H9 (cell line): ENCODE measurements around the gene RGS2. TPM values are rescaled to one million over a fixed set of nuclear protein-coding genes. Genes with fewer than 3 reads are reported as not detected.

ENCODE experiments used
- DNase-seq: peaks from one replicate; pipeline ENCODE4 v3.0.0-alpha.2; 2017
- H2AFZ ChIP-seq: one replicate; pipeline ENCODE4 v1.6.1; 2013; ENCODE audit warnings: mild to moderate bottlenecking, low read length, control low read depth, moderate library complexity
- H2AK5ac ChIP-seq: 2 replicates; pipeline ENCODE4 v1.6.1; 2013; ENCODE audit warnings: low read length, control low read depth, mixed read lengths; ENCODE audit not compliant: insufficient read length
- H2BK120ac ChIP-seq: one replicate; pipeline ENCODE4 v1.6.1; 2013; ENCODE audit warnings: low read depth, mild to moderate bottlenecking, low read length, control low read depth, inconsistent platforms; ENCODE audit not compliant: poor library complexity, severe bottlenecking
- H2BK12ac ChIP-seq: 2 replicates; pipeline ENCODE4 v1.6.1; 2013; ENCODE audit warnings: low read length, control low read depth, mixed read lengths, low read depth; ENCODE audit not compliant: insufficient read length
- H2BK15ac ChIP-seq: 2 replicates; pipeline ENCODE4 v1.6.1; 2013; ENCODE audit warnings: low read depth, low read length, control low read depth
- H2BK20ac ChIP-seq: one replicate; pipeline ENCODE4 v1.6.1; 2013; ENCODE audit warnings: low read depth, mild to moderate bottlenecking, low read length, control low read depth, inconsistent platforms; ENCODE audit not compliant: poor library complexity, severe bottlenecking
- H2BK5ac ChIP-seq: 2 replicates; pipeline ENCODE4 v1.6.1; 2013; ENCODE audit warnings: low read length, control low read depth, mixed read lengths; ENCODE audit not compliant: insufficient read length
- H3K14ac ChIP-seq: 2 replicates; pipeline ENCODE4 v1.6.1; 2013; ENCODE audit warnings: low read length, control low read depth; ENCODE audit not compliant: insufficient read depth
- H3K18ac ChIP-seq: 2 replicates; pipeline ENCODE4 v1.6.1; 2013; ENCODE audit warnings: low read depth, mild to moderate bottlenecking, mixed read lengths, low read length, control low read depth; ENCODE audit not compliant: insufficient read length
- H3K23ac ChIP-seq: 2 replicates; pipeline ENCODE4 v1.6.1; 2013; ENCODE audit warnings: low read length, control low read depth, mixed read lengths, low read depth; ENCODE audit not compliant: insufficient read length
- H3K23me2 ChIP-seq: 2 replicates; pipeline ENCODE4 v1.6.1; 2013; ENCODE audit warnings: low read depth, mild to moderate bottlenecking, mixed read lengths, low read length, control low read depth; ENCODE audit not compliant: insufficient read length, poor library complexity, severe bottlenecking
- H3K27ac ChIP-seq: 2 replicates; pipeline ENCODE4 v1.5.1; 2013; ENCODE audit warnings: low read length, control low read depth, mixed read lengths, low read depth; ENCODE audit not compliant: insufficient read length
- H3K27me3 ChIP-seq: 2 replicates; pipeline ENCODE4 v1.6.1; 2013; ENCODE audit warnings: low read length, control low read depth, inconsistent platforms; ENCODE audit not compliant: insufficient read depth
- H3K4ac ChIP-seq: 2 replicates; pipeline ENCODE4 v1.6.1; 2013; ENCODE audit warnings: low read depth, mild to moderate bottlenecking, control low read depth, inconsistent platforms, low read length, moderate library complexity
- H3K4me1 ChIP-seq: 2 replicates; pipeline ENCODE4 v1.6.1; 2013; ENCODE audit warnings: low read length, control low read depth, inconsistent platforms; ENCODE audit not compliant: insufficient read depth
- H3K4me2 ChIP-seq: 2 replicates; pipeline ENCODE4 v1.6.1; 2013; ENCODE audit warnings: low read length, control low read depth, mixed read lengths; ENCODE audit not compliant: insufficient read length, insufficient read depth
- H3K56ac ChIP-seq: 2 replicates; pipeline ENCODE4 v1.6.1; 2013; ENCODE audit warnings: low read depth, mild to moderate bottlenecking, mixed read lengths, low read length, control low read depth; ENCODE audit not compliant: insufficient read length
- H3K79me1 ChIP-seq: 2 replicates; pipeline ENCODE4 v1.6.1; 2013; ENCODE audit warnings: low read depth, mild to moderate bottlenecking, moderate library complexity, low read length, control low read depth, inconsistent platforms; ENCODE audit not compliant: insufficient read depth, poor library complexity, severe bottlenecking
- H3K79me2 ChIP-seq: 2 replicates; pipeline ENCODE4 v1.6.1; 2013; ENCODE audit warnings: low read length, control low read depth, inconsistent platforms; ENCODE audit not compliant: insufficient read depth
- H3K9ac ChIP-seq: 2 replicates; pipeline ENCODE4 v1.6.1; 2013; ENCODE audit warnings: low read length, control low read depth, mixed read lengths; ENCODE audit not compliant: insufficient read length; ENCODE audit errors: extremely low read depth
- H3K9me3 ChIP-seq: one replicate; pipeline ENCODE4 v1.6.1; 2013; ENCODE audit warnings: low read depth, low read length, inconsistent platforms; ENCODE audit not compliant: control insufficient read depth
- H3T11ph ChIP-seq: one replicate; pipeline ENCODE4 v1.6.1; 2013; ENCODE audit warnings: mild to moderate bottlenecking, low read length, control low read depth, inconsistent platforms
- H4K20me1 ChIP-seq: one replicate; pipeline ENCODE4 v1.6.1; 2013; ENCODE audit not compliant: control insufficient read depth, insufficient read length, insufficient read depth
- H4K5ac ChIP-seq: 2 replicates; pipeline ENCODE4 v1.6.1; 2013; ENCODE audit warnings: low read depth, mild to moderate bottlenecking, mixed read lengths, low read length, control low read depth; ENCODE audit not compliant: insufficient read length
- H4K8ac ChIP-seq: replicated peaks from 2 replicates; pipeline ENCODE4 v1.6.1; 2013; ENCODE audit warnings: low read length, control low read depth, mixed read lengths, low read depth; ENCODE audit not compliant: insufficient read length
- H4K91ac ChIP-seq: 2 replicates; pipeline ENCODE4 v1.6.1; 2013; ENCODE audit warnings: low read depth, mild to moderate bottlenecking, moderate library complexity, mixed read lengths, low read length, control low read depth; ENCODE audit not compliant: insufficient read length
- H3K27ac Mint-ChIP-seq, 3 experiments: 2 replicates in 2 of 3; 3 replicates in 1 of 3; pipeline ENCODE4 v1.8.0; 2020 to 2021; ENCODE audit warnings: mixed read lengths in 3 of 3, mild to moderate bottlenecking in 1 of 3, moderate library complexity in 1 of 3
- H3K27me3 Mint-ChIP-seq: 2 replicates; pipeline ENCODE4 v1.8.0; 2021; ENCODE audit warnings: low read depth, mild to moderate bottlenecking, moderate library complexity, mixed read lengths
- H3K36me3 Mint-ChIP-seq, 3 experiments: 2 replicates in 2 of 3; 3 replicates in 1 of 3; pipeline ENCODE4 v1.8.0; 2020 to 2021; ENCODE audit warnings: low read depth in 3 of 3, mixed read lengths in 3 of 3; ENCODE audit not compliant: insufficient read depth in 1 of 3
- H3K4me1 Mint-ChIP-seq, 2 experiments: 2 replicates each; pipeline ENCODE4 v1.8.0; 2020; ENCODE audit warnings: mixed read lengths in 2 of 2
- H3K4me3 Mint-ChIP-seq, 2 experiments: 2 replicates in 1 of 2; 3 replicates in 1 of 2; pipeline ENCODE4 v1.8.0; 2020 to 2021; ENCODE audit warnings: mild to moderate bottlenecking in 2 of 2, mixed read lengths in 2 of 2, moderate library complexity in 1 of 2
- H3K9me3 Mint-ChIP-seq, 2 experiments: 2 replicates in 1 of 2; 3 replicates in 1 of 2; pipeline ENCODE4 v1.8.0; 2020; ENCODE audit warnings: mild to moderate bottlenecking in 2 of 2, mixed read lengths in 2 of 2, moderate library complexity in 1 of 2
- WGBS: extraction: QIAGEN DNeasy Blood & Tissue Kit; methylation state at CpG from one replicate; pipeline ENCODE4 v1.1.7; 2013; ENCODE audit warnings: missing lambda C conversion rate, low lambda C conversion rate, mixed read lengths; ENCODE audit not compliant: insufficient read length; ENCODE audit errors: extremely low coverage; 5-methylcytosine and 5-hydroxymethylcytosine counted together
- total RNA-seq: library from RNA; stranded (reverse); gene quantifications from 2 replicates; pipeline ENCODE4 v1.2.1, GENCODE V29; 2021
- TF ChIP-seq, protein P1 (sequence below): fragments of 200-600 bp; sonication (generic); conservative IDR thresholded peaks from 3 replicates; pipeline ENCODE4 v1.8.0; 2021; ENCODE audit warnings: antibody characterized with exemption, mild to moderate bottlenecking

The RGS2 gene
- total RNA-seq, 1 experiment from 2014 or later, result 13.9 TPM

DNA sequence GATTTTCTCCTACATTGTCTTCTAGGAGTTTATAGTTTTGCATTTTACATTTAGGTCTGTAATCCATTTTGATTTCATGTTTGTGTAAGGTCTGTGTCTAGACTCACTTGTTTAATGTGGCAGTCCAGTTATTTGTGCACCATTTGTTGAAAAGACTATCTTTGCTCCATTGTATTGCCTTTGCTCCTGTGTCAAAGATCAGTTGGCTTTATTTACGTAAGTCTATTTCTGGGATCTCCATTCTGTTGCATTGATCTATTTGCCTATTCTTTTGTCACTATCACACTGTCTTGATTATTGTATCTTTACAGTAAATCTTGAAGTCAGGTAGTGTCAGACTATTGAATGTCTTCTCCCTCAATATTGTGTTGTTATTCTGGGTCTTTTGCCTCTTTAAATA, 49.7 kb upstream of the RGS2 start:
- Histone ChIP-seq H2BK12ac (no peak overlapping the region), H3K4me1 (no peaks in the 10 kb centered on the region; the same call in 1 of the 2 replicates), H3K23ac (no peak overlapping the region), H4K5ac (no peak overlapping the region), H4K20me1 (no peaks in the 10 kb centered on the region), H2BK5ac (no peak overlapping the region), H3T11ph (no peak overlapping the region), H2AK5ac (no peak overlapping the region), H3K79me1 (no peaks in the 10 kb centered on the region), H2BK120ac (no peak overlapping the region), H2BK20ac (no peak overlapping the region), H3K4me2 (no peak overlapping the region), H3K79me2 (no peaks in the 10 kb centered on the region), H3K4ac (no peak overlapping the region), H4K91ac (no peak overlapping the region), H3K27me3 (no peaks in the 10 kb centered on the region), H4K8ac (no peak overlapping the region), H3K9me3 (no peaks in the 10 kb centered on the region), H3K56ac (no peak overlapping the region), H3K23me2 (no peaks in the 10 kb centered on the region), H2BK15ac (no peak overlapping the region), H3K27ac (no peak overlapping the region), H3K9ac (no peak overlapping the region), H3K14ac (no peak overlapping the region), H2AFZ (no peak overlapping the region), H3K18ac (no peak overlapping the region)
- Mint-ChIP-seq H3K27ac (no peak overlapping the region), H3K27me3 (no peaks in the 10 kb centered on the region), H3K9me3 (peaks cover 0 to 2% of the 10 kb centered on the region in 2 experiments; a peak in 1 of 5 replicates), H3K4me3 (no peak overlapping the region), H3K36me3 (peaks cover 0 to 6% (median 0%) of the 10 kb centered on the region in 3 experiments; a peak in 1 of 7 replicates), H3K4me1 (peaks cover 8% of the 10 kb centered on the region in 2 experiments; a peak in 3 of 4 replicates)
- TF ChIP-seq, protein P1, sequence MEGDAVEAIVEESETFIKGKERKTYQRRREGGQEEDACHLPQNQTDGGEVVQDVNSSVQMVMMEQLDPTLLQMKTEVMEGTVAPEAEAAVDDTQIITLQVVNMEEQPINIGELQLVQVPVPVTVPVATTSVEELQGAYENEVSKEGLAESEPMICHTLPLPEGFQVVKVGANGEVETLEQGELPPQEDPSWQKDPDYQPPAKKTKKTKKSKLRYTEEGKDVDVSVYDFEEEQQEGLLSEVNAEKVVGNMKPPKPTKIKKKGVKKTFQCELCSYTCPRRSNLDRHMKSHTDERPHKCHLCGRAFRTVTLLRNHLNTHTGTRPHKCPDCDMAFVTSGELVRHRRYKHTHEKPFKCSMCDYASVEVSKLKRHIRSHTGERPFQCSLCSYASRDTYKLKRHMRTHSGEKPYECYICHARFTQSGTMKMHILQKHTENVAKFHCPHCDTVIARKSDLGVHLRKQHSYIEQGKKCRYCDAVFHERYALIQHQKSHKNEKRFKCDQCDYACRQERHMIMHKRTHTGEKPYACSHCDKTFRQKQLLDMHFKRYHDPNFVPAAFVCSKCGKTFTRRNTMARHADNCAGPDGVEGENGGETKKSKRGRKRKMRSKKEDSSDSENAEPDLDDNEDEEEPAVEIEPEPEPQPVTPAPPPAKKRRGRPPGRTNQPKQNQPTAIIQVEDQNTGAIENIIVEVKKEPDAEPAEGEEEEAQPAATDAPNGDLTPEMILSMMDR, result no peak
- WGBS, result no CpG with 5 or more reads among the region's 1 CpG
- no peak for DNase-seq
